K562 (cell line): ENCODE data around the gene HOTAIR. TPM values are rescaled to one million over a fixed set of nuclear protein-coding genes. Genes with fewer than 3 reads are reported as not detected.

Experiments used
- ATF1 ChIP-seq, 2 experiments: fragments of 450-650 bp in 1 of 2; IDR thresholded peaks; 2 replicates each; pipeline ENCODE4 v1.6.1; 2016; ENCODE audit warnings: missing compliant biosample characterization in 1 of 2, missing genetic modification characterization in 1 of 2
- CREB1 ChIP-seq, 2 experiments: sonication (generic) in 1 of 2; formaldehyde crosslinking in 1 of 2; IDR thresholded peaks; 2 replicates each; pipeline versions ENCODE4 v1.6.1 to v1.8.0; 2012 to 2022; ENCODE audit warnings: inconsistent platforms in 1 of 2, mild to moderate bottlenecking in 1 of 2, missing genetic modification reagents in 1 of 2, moderate library complexity in 1 of 2
- CREM ChIP-seq: IDR thresholded peaks from 2 replicates; pipeline ENCODE4 v1.6.1; 2014; ENCODE audit warnings: antibody characterized with exemption, low read depth
- E2F5 ChIP-seq: sonication (generic); formaldehyde crosslinking; IDR thresholded peaks from 2 replicates; pipeline ENCODE4 v1.8.0; 2022; ENCODE audit warnings: mild to moderate bottlenecking, missing genetic modification reagents
- KAT2B ChIP-seq: IDR thresholded peaks from one replicate; pipeline ENCODE4 v1.6.1; 2012; ENCODE audit warnings: low read depth, mild to moderate bottlenecking, control low read depth, inconsistent platforms, low read length, moderate library complexity
- LCOR ChIP-seq: sonication (generic); formaldehyde crosslinking; IDR thresholded peaks from 2 replicates; pipeline ENCODE4 v1.8.0; 2022; ENCODE audit warnings: mild to moderate bottlenecking, missing genetic modification reagents
- NCOA1 ChIP-seq: fragments of 450-650 bp; IDR thresholded peaks from 2 replicates; pipeline ENCODE4 v1.6.1; 2016; ENCODE audit warnings: low read depth
- NR2C2 ChIP-seq, 2 experiments: fragments of 200-800 bp in 1 of 2; sonication (Bioruptor generic) in 1 of 2; sonication (generic) in 1 of 2; formaldehyde crosslinking in 1 of 2; IDR thresholded peaks; 2 replicates each; pipeline versions ENCODE4 v1.6.1 to v1.8.0; 2016 to 2022; ENCODE audit warnings: mild to moderate bottlenecking in 1 of 2, missing compliant biosample characterization in 1 of 2, missing genetic modification characterization in 1 of 2, missing genetic modification reagents in 1 of 2
- NR4A1 ChIP-seq, 2 experiments: fragments of 250-450 bp in 1 of 2; fragments of 450-650 bp in 1 of 2; sonication (Bioruptor Pico) in 1 of 2; IDR thresholded peaks; 2 replicates each; pipeline versions ENCODE4 v1.4.0 to v1.6.1; 2016 to 2020; ENCODE audit warnings: mild to moderate bottlenecking in 2 of 2, missing compliant biosample characterization in 1 of 2, missing genetic modification characterization in 1 of 2, moderate library complexity in 1 of 2
- RBFOX2 ChIP-seq: fragments of 200-400 bp; formaldehyde crosslinking; IDR thresholded peaks from 2 replicates; pipeline ENCODE4 v1.6.1; 2017; ENCODE audit warnings: low read depth, mild to moderate bottlenecking, low read length, moderate library complexity
- SNIP1 ChIP-seq: fragments of 450-650 bp; IDR thresholded peaks from 2 replicates; pipeline ENCODE4 v1.7.1; 2017; ENCODE audit warnings: low read depth, mild to moderate bottlenecking
- TBL1XR1 ChIP-seq, 2 experiments: IDR thresholded peaks; 2 replicates each; pipeline ENCODE4 v1.6.1; 2012; ENCODE audit warnings: improper control_type of control experiment in 2 of 2, low read length in 2 of 2, mild to moderate bottlenecking in 1 of 2
- ZBTB11 ChIP-seq, 3 experiments: fragments of 200-800 bp in 1 of 3; fragments of 250-450 bp in 1 of 3; fragments of 450-650 bp in 1 of 3; sonication (Bioruptor Pico) in 1 of 3; sonication (Bioruptor generic) in 1 of 3; formaldehyde crosslinking in 1 of 3; IDR thresholded peaks; 2 replicates each; pipeline versions ENCODE4 v1.6.1 to v1.8.0; 2016 to 2022; ENCODE audit warnings: mild to moderate bottlenecking in 2 of 3, missing genetic modification characterization in 2 of 3, missing compliant biosample characterization in 1 of 3, moderate library complexity in 1 of 3
- ZKSCAN3 ChIP-seq: fragments of 250-450 bp; sonication (Bioruptor Pico); IDR thresholded peaks from 2 replicates; pipeline ENCODE4 v1.4.0; 2020
- ZNF175 ChIP-seq: fragments of 200-800 bp; sonication (Bioruptor generic); IDR thresholded peaks from 2 replicates; pipeline ENCODE4 v1.6.1; 2016; ENCODE audit warnings: low read depth, mild to moderate bottlenecking, missing genetic modification characterization, missing compliant biosample characterization
- ZNF24 ChIP-seq: fragments of 450-650 bp; IDR thresholded peaks from 2 replicates; pipeline ENCODE4 v1.6.1; 2016
- ZNF740 ChIP-seq, 3 experiments: fragments of 200-800 bp in 1 of 3; sonication (Bioruptor generic) in 1 of 3; sonication (generic) in 1 of 3; formaldehyde crosslinking in 1 of 3; IDR thresholded peaks; 2 replicates each; pipeline versions ENCODE4 v1.6.1 to v1.8.0; 2016 to 2022; ENCODE audit warnings: mild to moderate bottlenecking in 2 of 3, missing compliant biosample characterization in 2 of 3, missing genetic modification characterization in 2 of 3, missing genetic modification reagents in 1 of 3
- polyA plus RNA-seq, 8 experiments: library from polyadenylated mRNA; depleted of rRNA in 4 of 8; stranded (reverse) in 5 of 8; unstranded in 3 of 8; fragments of >200 nt; fragmentation: Nextera tagmentation in 2 of 8; fragmentation: Illumina TruSeq in 1 of 8; extraction: Ambion mirVana in 2 of 8; extraction: Trizol in 1 of 8; gene quantifications; 2 replicates each; pipeline versions ENCODE4 v1.2.1 to v1.2.3, GENCODE V29; 2011 to 2014; ENCODE audit warnings: inconsistent platforms in 1 of 8, missing spikeins in 1 of 8
- total RNA-seq, 7 experiments: library from RNA; depleted of rRNA in 6 of 7; stranded (reverse); fragments of >200 nt in 6 of 7; fragmentation: Illumina TruSeq in 2 of 7; extraction: Trizol in 2 of 7; gene quantifications; 2 replicates each; pipeline versions ENCODE4 v1.2.1 to v1.2.3, GENCODE V29; 2011 to 2021; ENCODE audit warnings: low replicate concordance in 1 of 7

HOTAIR gene
- total and polyA plus RNA-seq, 9 of the 15 experiments (the other 6 are each of a cell fraction or from before 2014, with no cell fraction given): 0.04 TPM; not detected in 8

- TF ChIP-seq CREB1 (IDR thresholded peaks at IDR 0.05) (0 out of 2 replicates have a peak, but pooled peaks have one; percentile 24), CREB1 (CRISPR knock-in tag; IDR thresholded peaks at IDR 0.05) (peak; percentile 50; the same call in 1 of the 2 replicates), SNIP1 (no peak), E2F5 (CRISPR knock-in tag) (no peak; the same call in 1 of the 2 replicates), TBL1XR1 (IDR thresholded peaks at IDR 0.05; ENCODE audit: low read length in 2 of 2) (no peak), ZNF24 (0 out of 2 replicates have a peak, but pooled peaks have one; percentile 12), NR4A1 (CRISPR knock-in tag; IDR thresholded peaks at IDR 0.05) (peak; percentile 71; the same call in 1 of the 2 replicates), NR4A1 (tag; IDR thresholded peaks at IDR 0.05) (0 out of 2 replicates have a peak, but pooled peaks have one; percentile 23), ZNF740 (CRISPR knock-in tag; IDR thresholded peaks at IDR 0.05) (peak; percentile 70; the same call in 1 of the 2 replicates), ZNF740 (tag; IDR thresholded peaks at IDR 0.05) (0 out of 4 replicates have a peak, but pooled peaks of 1 of the 2 experiments have one; percentile 47), ZKSCAN3 (no peak), RBFOX2 (peak; percentile 85), ZNF175 (no peak), KAT2B (no peak), ZBTB11 (CRISPR knock-in tag; IDR thresholded peaks at IDR 0.05) (peak in 1 of 3 experiments; percentile 72; a peak in 3 of 6 replicates), ATF1 (CRISPR knock-in tag; IDR thresholded peaks at IDR 0.05) (no peak), ATF1 (tag; IDR thresholded peaks at IDR 0.05) (no peak), LCOR (CRISPR knock-in tag) (0 out of 2 replicates have a peak, but pooled peaks have one; percentile 43), NCOA1 (no peak), NR2C2 (CRISPR knock-in tag; IDR thresholded peaks at IDR 0.05) (peak; percentile 51; the same call in 1 of the 2 replicates), NR2C2 (tag; IDR thresholded peaks at IDR 0.05) (0 out of 2 replicates have a peak, but pooled peaks have one; percentile 37), CREM (0 out of 2 replicates have a peak, but pooled peaks have one; percentile 38)
Measured at GRCh38 chr12:54000116-54001114, 25.7 kb upstream of the HOTAIR start, which contains the start of gene HOXC9 (continued).
